Left lobe of liver (tissue), 2 donors: ENCODE results near the gene C6orf120. TPM values are rescaled to one million over a fixed set of nuclear protein-coding genes. Genes with fewer than 3 reads are reported as not detected.

Experiments used
- ATAC-seq: fragments of 200-7000 bp; cut with Tn5 transposase; one replicate; pipeline ENCODE4 v1.9.1; 2020; ENCODE audit warnings: mild to moderate bottlenecking, moderate library complexity
- DNase-seq: peaks from one replicate; pipeline ENCODE4 v3.0.0-alpha.2; 2020; ENCODE audit warnings: low spot score
- total RNA-seq: library from RNA; stranded (reverse); gene quantifications from one replicate; pipeline ENCODE4 v1.2.1, GENCODE V29; 2021
- donor health status: DM: no; HTN: no; CAD: no; lungs with moderate emphysema.
- donor health status: DM: no; HTN: yes; CAD: no.

C6orf120 gene
- 18.9 TPM for total RNA-seq

DNA sequence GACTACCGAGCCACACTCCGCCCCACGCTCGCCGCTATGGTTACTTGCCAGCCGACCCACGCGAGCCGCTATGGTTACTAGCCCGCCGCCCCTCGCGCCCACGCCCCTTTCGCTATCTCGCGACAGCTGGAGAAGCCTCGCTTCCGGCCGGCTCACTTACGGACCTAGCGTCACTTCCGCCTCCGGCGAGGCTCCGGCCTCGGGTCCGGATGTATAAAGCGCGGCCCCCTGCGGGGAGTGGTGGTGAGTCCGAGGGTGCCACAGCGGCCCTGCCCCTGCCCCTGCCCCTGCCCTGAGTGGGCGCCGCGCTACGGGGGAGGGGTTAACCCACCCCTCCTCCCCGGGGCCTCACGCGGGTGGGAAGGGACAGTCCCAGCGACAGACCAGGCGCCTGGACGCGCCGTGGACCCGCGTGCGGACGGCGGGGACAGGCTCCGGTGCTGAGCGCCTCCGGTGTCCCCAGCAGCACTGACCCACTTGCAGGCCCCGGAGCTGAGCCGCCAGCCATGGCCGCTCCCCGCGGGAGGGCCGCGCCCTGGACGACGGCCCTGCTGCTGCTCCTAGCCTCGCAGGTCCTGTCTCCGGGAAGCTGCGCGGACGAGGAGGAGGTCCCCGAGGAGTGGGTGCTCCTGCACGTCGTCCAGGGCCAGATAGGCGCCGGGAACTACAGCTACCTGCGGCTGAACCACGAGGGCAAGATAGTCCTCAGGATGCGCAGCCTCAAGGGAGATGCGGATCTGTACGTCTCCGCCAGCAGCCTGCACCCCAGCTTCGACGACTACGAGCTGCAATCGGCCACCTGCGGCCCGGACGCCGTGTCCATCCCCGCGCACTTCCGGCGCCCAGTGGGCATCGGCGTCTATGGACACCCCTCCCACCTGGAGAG lies at the start of gene C6orf120, which contains the start of gene WDR27:
TSS of gene C6orf120 (plus strand) at position 173 of the 886 bp plus-strand sequence. CDS start at position 507, 334 bp downstream.
TSS of gene WDR27 (minus strand) at position 76 of the 886 bp plus-strand sequence. CDS start 13,024 bp downstream, outside the sequence.
- DNase-seq (peak; percentile 98), ATAC-seq (peak; percentile 93)

- no peak for ATAC-seq
- DNase-seq = no peak
These were observed 49.0 kb upstream of the C6orf120 start for GRCh38 chr6:169652896-169653295.

GRCh38 chr6:169653691-169654090 lies 48.2 kb upstream of the C6orf120 start:
- ATAC-seq (no peak), DNase-seq (no peak)

DNA sequence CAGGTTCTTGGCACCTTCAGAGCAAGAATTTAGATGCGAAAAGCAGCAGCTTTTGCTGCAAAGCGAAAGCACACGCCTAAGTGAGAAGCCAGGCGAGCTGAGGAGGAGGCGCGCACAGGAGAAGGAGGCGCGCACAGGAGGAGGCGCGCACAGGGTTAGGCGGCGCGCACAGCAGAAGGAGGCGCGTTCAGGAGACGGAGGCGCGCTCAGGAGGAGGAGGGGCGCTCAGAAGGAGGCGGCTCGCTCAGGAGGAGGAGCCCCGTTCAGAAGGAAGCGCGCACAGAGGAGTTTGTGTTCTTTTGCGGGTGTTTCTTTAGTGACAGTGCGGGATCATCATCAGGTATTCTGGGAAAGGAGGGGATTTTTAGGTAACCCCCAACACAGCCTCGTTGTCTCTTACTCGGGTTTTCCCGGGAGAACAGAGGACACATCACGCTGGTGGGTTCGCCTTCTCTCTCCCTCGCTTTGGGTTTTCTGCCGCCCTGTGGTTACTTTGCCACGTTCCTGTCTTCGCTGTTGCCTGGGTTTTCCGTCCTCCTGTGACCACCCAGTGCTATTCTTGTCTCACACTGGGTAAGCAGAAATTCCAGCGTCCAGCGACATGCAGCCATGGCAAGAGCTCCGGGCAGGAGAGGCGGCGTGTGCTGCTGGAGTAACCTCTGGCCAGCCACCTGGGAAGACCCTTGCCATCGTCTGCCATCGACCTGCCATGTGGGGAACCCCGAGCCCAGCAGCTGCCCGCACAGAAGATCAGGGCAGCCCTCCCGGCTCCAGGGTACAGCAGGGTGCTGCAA lies 47.1 kb upstream of the C6orf120 start:
- peak; percentile 61 for DNase-seq
- ATAC-seq = peak; percentile 94

- no peak for DNase-seq
- no peak for ATAC-seq
These were observed 45.2 kb upstream of the C6orf120 start for GRCh38 chr6:169656546-169657283.

DNA sequence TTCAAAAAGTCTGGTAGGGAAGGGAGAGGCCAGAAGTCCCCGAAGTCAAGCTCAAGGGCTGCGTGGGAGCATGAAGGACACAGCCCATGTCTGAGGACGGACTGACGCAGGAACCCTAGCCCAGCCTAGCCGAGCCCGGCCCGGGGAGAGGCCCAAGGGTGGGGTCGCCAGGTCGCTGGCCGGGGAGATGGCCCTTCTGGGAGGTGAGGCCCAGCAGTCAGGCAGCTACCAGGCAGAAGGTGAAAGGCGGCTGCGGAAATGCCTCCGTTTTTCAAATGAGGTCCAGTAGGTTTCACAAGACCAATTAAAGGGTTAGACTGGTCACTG lies 44.7 kb upstream of the C6orf120 start:
- ATAC-seq (no peak), DNase-seq (no peak)

GRCh38 chr6:169659820-169660610 lies 41.9 kb upstream of the C6orf120 start:
- ATAC-seq (no peak), DNase-seq (no peak)

- DNase-seq = no peak
- no peak for ATAC-seq
These were observed 41.1 kb upstream of the C6orf120 start for GRCh38 chr6:169660751-169661390.

- DNase-seq = no peak
- no peak for ATAC-seq
These were observed 40.6 kb upstream of the C6orf120 start for GRCh38 chr6:169661391-169661756.

DNA sequence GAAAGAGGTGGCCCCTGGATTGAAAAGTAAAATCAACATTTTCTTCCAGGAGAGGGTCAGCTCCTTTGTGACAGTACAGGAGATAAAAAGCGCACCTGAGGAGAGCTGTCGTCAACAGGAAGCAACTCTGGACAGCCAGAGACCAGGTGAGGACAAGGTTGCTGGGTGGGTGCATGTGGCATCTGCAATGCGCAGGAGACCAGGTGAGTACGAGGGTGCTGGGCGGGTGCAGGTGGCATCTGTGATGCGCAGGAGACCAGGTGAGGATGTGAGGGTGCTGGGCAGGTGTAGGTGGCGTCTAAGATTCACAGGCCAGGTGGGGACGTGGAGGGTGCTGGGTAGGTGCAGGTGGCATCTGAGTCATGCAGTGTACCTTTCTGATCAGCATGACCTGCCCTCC lies 38.5 kb upstream of the C6orf120 start:
- ATAC-seq (no peak), DNase-seq (no peak)

GRCh38 chr6:169664227-169664626 lies 37.7 kb upstream of the C6orf120 start:
- no peak for ATAC-seq
- DNase-seq = no peak

GRCh38 chr6:169665289-169665688 lies 36.6 kb upstream of the C6orf120 start:
- ATAC-seq (no peak), DNase-seq (no peak)

- no peak for DNase-seq
- no peak for ATAC-seq
These were observed 35.5 kb upstream of the C6orf120 start for GRCh38 chr6:169666441-169666840.

GRCh38 chr6:169667716-169668115 lies 34.2 kb upstream of the C6orf120 start:
- ATAC-seq (no peak), DNase-seq (no peak)

GRCh38 chr6:169668203-169668847 lies 33.6 kb upstream of the C6orf120 start:
- DNase-seq = no peak
- ATAC-seq = no peak

GRCh38 chr6:169669147-169669546 lies 32.8 kb upstream of the C6orf120 start:
- DNase-seq (no peak), ATAC-seq (no peak)

DNA sequence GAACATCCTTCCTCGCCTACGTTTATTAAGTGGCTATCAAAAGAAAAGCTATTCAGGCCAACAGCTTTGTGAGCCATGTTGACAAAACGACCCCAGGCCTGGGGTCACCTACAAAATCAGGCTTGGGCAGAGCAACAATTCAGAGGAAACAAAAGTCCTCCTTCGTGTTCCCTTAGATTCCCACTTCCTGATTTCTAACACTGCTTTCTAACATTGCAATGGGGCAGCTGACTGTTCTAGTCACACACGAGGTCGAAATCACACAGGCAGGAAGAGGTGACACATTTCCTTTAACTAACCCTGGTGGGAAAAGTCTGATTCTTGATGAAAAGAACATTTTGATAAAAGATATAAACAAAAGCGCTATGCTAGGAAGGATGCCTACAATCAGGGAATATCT lies 32.0 kb upstream of the C6orf120 start:
- DNase-seq (no peak), ATAC-seq (peak; percentile 64)

DNA sequence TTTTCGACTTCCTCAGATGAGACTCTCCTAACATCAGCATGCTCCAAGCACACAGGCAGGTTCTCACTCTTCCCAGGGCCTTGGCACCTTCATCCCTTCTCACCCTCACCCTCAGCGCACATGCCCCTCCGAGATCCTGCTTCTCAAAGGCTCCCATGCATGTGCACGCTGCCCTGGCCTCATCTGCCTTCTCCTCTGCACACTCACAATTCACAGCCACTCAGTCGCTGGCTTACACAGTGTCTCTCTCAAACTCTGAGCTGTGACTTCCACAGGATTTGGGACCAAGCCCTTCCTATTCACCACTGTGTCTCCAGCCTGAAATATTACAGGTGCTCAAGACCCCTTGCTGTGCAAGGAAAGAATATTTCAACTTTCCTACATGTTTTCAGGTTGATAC lies 30.4 kb upstream of the C6orf120 start:
- no peak for DNase-seq
- ATAC-seq = no peak

DNA sequence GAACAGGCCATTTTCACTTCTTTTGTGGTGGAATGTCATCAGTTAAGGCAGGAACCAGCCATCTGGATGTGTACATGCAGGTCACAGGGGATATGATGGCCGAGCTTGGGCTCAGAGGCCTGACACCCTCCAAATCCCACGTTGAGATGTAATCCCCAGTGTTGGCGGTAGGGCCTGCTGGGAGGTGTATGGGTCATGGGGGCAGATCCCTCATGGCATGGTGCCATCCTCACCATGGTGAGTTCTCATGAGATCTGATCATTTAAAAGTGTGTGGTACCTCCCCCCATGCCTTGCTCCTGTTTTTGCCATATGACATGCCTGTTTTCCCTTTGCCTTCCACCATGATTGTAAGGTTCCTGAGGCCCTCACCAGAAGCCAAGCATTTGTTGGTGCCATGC lies 26.9 kb upstream of the C6orf120 start:
- ATAC-seq (no peak), DNase-seq (no peak)
